Fibroblast of upper back skin (primary cell): ENCODE results near the gene AKR1C2.
"Not testable (repeated sequence)": the region's sequence is repeated elsewhere in the genome, so short reads cannot be mapped to it uniquely, and the experiment has no call there.

ENCODE experiments used
- DNase-seq: peaks from one replicate; pipeline ENCODE4 v3.0.0-alpha.2; 2013

AKR1C2 gene

DNA sequence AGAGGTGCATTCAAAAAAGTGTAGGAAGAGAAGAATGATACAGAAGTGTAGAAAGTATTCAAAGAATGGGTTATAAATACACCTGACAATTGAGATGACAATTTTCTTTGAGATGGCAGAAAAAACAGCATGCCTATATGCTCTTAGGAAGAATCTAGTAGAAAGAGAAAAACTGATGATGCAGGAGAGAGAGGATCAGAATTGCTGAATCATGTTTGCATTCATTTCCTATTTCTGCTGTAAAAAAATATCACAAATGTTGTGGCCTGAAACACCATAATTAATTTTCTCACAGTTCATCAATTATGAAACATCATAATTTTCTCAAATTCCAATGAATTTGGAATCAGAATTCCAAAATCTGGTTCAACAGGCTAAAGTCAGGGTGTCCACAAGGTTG lies 50.3 kb downstream of the AKR1C2 start:
- no peak for DNase-seq

DNA sequence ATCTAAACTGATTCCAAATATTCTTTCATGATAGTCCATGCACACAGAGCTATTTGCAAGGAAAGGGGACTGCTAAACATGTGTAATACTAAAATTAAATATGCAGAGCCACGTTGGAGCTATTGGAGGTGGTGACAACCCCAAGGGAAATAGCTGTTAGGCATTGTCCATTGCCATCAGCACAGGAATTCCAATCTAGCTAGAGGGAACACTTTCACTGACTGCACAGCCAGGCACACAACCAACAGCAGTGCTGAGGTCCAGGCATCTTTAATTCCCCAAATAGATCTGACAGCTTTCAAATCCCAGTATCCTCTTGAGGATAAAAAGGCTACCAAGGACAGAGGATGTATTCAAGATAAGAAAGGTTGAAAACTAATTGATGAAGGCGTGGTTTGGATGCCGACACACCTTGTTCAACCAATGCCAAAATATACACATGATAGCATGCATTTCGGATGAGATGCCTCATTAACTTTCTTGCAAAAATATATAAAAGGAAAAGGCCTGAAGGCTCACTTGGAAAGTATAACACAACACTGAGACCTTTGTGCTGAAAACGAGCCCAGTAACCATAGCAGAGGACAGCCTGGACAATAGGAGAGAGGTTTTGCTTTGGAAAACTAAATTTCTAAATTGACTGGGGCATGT lies 52.0 kb downstream of the AKR1C2 start:
- DNase-seq = not testable (repeated sequence)

DNA sequence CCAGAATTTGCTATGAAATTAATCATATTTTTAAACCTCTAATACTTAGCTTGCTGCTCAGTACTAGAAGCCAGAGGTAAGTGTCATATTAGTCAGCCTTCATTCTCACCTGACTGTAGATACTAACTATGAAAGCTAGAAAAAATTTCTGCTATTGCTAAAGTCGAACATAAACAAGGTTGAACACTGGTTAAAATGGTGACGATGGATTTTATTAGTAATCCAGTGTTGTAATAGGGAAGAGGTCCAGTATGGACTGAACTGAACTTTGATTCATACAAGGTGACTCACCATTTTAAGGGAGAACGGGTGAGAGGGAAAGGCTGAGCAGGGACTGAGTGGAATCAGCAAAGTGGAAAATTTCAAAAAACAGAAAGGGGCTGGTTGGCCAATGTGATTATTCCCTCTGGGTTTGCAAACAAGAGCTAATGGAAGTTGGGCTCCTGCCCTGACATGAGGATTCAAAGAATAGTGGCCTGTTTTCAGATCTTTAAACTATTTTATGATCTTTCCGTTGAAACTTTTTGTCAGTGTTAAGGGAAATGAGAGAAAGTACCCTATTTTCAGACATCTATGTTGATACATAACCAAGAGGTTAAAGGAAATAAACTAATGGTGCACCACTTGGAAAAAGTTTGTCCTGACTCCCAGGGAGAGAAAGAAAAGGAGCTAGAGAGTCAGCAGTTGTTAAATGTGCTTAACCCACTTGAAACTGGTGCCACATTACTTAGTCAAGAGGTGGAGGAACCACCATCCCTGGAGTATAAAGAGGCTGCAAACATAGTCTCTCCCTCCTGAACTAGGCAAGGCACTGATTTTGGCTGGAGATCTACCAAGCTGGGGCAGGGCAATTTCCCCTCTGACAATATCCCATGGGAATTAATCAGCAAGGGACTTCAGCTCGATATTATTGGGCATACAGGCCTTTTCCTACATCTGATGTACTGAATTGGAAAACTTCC lies 55.7 kb downstream of the AKR1C2 start:
- peak; percentile 88 for DNase-seq

DNA sequence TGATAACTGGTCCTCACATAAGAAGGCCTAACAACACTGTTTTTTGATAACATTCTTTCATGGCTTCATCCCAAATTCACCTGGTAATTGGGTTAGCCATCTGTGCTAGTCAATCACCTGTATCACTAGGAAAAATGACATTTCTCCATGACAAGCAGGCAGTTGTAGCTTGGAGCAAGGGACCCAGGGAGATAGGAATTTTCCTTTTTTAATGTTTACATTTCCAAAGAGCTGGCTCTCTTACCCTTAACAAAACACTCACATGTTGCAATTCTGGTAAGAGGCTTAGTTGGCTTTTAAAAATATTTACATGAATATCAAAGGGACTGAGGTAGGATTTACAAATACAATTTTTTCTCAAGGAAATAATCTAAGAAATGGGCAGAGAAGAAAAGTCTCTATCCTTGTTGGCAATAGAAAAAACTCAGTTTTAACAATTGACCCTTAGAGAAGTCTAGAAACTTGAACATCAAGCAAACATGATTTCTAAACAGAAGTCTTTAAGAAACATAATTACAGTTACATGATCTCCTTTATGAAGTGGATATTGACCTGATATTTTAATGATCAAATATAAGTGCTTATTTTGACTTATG lies 56.5 kb downstream of the AKR1C2 start:
- DNase-seq = peak; percentile 6

DNA sequence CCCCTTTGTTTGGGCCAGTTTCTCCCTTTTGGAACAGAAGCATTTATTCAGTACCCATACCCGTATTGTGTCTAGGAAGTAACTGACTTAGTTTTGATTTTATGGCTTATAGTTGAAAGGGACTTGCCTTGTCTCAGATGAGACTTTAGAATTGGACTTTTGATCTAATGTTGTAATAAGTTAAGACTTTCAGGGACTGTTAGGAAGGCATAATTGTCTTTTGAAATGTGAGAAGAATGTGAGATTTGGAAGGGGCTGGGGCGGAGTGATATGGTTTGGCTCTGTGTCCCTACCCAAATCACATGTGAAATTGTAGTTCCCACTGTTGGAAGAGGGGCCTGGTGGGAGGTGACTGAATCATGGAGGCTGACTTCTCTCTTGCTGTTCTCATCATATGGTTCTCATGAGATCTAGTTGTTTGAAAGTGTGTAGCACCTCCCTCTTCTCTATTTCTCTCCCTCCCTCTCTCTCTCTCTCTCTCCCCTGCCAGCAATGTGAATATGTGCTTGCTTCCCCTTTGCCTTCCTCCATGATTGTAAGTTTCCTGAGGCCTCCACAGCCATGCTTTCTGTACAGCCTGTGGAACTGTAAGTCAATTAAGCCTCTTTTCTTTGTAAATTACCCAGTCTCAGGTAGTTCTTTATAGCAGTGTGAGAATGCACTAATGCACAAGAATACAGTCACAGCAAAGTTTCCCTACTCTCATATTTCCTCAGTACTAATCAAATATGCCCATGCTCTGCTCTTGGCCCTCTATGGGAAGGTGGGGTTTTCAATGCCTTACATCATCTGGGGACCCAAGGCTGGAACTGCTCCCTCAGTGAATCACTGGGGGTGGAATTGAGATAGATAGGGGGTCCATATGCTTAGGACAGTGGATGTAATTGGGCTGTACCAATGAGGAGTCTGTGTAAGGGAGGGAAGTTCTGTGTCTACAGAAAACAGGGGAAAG lies 57.6 kb downstream of the AKR1C2 start:
- peak; percentile 35 for DNase-seq

DNA sequence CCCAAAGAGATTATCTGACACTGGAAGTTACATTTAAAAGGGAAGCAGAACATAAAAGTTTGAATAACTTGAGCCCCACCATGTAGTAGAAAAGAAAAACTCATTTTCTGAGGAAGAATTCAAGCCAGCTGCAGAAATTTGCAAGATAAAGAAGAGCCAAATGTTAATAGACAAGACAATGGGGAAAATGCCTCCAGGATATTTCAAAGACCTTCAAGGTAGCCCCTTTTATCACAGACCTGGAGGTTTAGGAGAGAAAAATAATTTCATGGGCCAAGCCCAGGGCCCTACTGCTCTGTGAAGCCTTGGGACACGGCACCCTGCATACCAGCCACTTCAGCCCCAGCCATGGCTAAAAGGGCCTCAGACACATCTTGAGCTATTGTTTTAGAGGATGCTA lies 58.8 kb downstream of the AKR1C2 start:
- no peak for DNase-seq

DNA sequence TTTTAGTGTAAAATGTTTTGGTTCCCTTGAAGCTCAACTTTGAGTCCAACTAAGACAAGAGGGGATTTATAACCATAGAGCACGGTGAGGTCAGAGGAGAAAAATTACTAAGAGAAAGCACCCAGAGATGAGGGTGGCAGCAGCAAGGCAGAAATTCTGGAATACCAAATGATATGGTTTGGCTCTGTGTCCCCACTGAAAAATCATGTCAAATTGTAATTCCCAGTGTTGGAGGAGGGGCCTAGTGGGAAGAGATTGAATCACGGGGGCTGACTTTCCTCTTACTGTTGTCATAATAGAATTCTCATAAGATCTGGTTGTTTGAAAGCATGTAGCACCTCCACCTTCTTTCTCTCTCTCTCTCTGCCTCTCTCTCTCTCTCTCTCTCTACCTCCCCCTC lies 59.8 kb downstream of the AKR1C2 start:
- peak; percentile 14 for DNase-seq

DNA sequence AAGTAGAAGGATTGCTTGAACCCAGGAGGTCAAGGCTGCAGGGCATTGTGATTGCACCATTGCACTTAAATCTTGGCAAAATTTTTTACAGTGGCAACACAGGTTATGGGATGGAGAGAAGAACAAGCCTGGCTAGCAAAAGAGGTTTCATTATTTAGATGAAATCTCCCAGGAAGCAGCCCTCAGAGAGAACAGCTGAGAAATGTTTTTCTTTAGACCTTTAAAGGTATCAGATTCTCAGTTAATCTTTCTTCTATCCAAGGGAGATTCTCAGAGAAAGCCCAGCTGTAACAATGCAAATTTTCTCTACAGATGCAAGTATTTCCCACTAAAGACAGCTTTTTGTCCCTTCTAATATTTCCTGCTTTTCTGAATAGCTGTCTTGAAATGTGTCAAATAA lies 60.2 kb downstream of the AKR1C2 start:
- DNase-seq = not testable (repeated sequence)

DNA sequence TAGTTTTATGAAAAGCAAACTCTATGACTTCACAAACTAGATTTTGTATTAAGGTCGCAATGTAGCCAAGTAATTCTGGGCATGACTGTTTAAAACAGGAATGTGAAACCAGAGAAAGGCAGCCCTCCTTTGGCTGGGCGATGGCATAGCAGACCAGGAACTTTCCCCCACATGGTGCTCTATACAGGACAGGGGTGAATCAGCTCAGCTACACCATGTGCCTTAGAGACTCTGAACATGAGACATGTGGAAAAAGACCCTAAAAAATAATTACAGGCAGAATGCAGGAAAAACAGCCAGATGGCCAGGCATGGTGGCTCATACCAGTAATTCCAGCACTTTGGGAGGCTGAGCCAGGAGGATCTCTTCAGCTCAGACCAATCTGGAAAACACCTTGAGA lies 60.7 kb downstream of the AKR1C2 start:
- peak; percentile 65 for DNase-seq

DNA sequence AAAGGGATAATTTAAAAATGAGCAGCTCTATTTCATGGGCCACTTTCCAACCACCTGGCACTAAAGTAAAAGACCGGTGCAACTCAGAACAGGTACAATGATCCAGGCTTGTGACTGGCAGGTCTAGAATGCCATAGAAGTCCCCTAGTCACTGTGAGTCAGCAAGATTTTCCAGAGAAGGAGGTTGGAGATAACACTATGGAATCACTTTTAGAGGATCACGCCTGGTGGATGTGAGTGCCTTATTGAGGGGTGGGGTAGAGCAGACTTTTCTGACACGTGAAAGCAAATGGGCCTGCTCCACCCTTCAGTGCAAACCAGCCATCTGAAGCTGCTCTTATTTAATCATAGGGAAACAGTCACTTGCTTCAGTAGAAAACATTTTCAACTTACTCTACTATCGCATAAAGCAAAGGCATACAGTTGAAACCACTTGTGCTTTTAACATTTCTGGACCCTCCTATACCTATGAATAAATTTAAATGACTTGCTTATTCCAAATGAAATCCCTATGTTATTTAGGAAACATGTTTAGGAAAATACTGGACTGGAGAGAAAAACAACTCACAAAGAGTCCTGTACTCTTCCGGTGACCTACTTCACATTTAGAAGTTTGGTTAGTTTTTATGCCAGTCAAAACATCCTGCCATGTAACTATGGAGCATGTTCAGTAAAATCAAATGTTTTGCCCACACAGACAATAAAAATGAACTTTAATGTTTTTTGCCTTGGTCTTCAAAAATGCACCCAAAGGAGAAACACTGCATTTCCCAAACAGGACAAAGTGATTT lies 61.9 kb downstream of the AKR1C2 start:
- DNase-seq = no peak

DNA sequence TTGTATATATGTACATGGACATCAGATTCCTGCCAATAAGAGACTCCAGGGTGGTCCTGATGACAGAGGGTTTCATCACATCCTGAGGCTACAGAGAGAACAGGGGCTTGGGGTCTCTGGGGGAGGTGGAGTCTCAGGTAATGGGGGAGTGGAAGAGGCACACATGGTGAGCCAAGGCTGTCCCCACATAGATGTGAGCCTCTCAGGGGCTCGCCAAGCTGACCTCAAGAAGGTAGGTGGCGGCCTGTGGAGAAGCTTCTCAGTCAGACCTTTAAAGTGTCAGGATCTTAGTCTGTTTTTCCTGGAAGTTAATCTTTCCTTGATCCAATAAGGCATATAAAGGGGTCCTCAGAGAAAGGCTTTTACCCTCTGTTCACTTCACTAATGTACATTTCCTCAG lies 62.7 kb downstream of the AKR1C2 start:
- DNase-seq = not testable (repeated sequence)

DNA sequence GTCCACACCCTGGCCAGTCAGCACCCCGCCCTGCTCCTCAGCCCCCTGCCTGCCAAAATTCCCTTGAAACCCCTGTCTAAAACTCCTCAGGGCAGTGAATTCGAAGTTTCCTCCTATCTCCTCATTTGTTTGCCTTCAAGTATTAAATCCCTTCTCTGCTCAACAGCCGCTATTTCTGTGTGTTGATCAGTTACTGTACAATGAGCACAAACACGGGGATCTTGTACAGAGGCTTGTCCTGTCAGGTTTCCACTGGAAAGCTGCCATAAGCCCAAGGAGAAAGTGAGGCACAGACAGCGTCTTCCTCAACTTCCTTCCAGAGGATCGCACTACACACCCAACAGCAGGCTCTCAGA lies 63.6 kb downstream of the AKR1C2 start:
- not testable (repeated sequence) for DNase-seq

DNA sequence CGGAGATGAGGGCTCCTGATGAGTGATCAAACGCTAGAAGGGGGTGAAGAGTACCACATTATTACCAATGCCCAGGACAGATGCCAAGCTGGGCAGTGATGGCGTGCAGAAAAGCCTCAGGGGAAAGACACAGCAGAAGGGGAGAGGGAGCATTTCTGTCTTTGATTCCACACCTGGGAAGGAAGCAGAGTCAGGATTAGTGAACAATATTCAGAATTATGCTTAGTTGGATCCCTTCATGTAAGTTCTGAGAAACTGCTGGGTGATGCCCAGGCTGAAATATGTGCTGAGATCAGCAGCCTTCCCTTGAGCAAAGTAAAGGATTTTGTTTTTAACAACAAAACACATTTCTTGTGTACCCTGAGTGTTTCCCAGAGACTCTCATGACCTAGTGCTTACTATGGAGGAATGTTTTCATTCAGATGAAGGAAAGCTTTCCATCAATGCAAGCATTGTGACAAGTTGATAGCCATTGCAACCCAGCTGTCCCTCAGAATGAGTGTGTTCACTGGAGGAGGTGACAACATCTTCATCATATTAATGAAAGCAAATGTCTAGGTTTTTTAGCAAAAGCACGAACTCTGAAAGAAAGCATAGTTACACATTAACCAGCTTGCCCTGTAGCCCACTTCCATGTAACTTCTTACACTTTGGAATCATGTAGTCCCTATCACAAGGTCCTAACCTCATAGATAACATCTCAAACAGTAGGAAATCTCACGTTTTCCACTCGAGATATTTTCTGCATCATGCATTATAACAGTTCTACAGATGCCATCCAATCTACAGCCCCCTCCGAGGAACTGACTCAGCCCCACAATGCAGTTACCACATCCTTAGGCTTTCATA lies 64.2 kb downstream of the AKR1C2 start:
- DNase-seq = no peak
